ENCODE data around the gene NELFE.

DNA sequence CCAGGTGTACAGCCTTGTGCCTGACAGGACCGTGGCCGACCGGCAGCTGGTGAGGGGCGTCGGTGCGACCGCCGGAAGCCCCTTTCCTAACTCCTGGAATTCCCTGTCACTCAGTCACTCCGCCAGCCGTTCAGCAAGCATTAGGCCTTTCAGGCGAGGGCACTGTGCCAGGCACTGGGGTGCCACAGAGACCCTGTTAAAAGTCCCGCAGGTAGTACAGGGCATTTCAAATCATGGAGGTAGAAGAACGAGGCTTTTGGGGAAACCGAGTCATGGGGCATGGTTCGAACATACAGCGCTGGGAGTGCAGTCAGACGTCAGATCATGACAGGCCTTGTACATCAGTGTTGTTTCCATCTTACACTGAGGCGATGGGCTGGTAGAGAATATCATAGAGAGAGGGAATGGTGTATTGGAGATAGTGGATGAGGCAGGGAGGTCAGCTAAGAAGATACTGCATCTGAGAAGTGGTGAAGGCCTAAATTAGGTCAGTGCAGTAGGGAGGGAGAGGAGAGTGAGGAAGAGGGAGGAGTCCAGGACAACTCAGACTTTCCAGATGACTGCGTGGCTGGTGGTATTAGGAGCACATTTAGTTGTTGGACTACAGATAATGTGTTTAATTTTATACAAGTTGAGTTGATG, 14.1 kb upstream of the NELFE start:
- TF ChIP-seq, protein P1, sequence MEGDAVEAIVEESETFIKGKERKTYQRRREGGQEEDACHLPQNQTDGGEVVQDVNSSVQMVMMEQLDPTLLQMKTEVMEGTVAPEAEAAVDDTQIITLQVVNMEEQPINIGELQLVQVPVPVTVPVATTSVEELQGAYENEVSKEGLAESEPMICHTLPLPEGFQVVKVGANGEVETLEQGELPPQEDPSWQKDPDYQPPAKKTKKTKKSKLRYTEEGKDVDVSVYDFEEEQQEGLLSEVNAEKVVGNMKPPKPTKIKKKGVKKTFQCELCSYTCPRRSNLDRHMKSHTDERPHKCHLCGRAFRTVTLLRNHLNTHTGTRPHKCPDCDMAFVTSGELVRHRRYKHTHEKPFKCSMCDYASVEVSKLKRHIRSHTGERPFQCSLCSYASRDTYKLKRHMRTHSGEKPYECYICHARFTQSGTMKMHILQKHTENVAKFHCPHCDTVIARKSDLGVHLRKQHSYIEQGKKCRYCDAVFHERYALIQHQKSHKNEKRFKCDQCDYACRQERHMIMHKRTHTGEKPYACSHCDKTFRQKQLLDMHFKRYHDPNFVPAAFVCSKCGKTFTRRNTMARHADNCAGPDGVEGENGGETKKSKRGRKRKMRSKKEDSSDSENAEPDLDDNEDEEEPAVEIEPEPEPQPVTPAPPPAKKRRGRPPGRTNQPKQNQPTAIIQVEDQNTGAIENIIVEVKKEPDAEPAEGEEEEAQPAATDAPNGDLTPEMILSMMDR (IDR thresholded peaks at IDR 0.05; ENCODE audit: poor library complexity) = no peak
- TF ChIP-seq EZH2 (IDR thresholded peaks at IDR 0.05; ENCODE audit: borderline replicate concordance) = no peak
- no peak for TF ChIP-seq EZH2phosphoT487 (IDR thresholded peaks at IDR 0.05; ENCODE audit: low read depth, severe bottlenecking, unreplicated experiment)
